Endothelial cell of umbilical vein (primary cell): ENCODE measurements around the gene GBF1. TPM values are rescaled to one million over a fixed set of nuclear protein-coding genes. Genes with fewer than 3 reads are reported as not detected.

Source experiments
- BruUV-seq: library from RNA; stranded (reverse); fragments of 400-500 nt; replicated peaks from 2 replicates; lab custom pipeline; 2021; lab: Mats Ljungman, UMichigan
- CTCF ChIA-PET: fragments of 300-600, 350-600 bp; sonication (Branson Sonifier 250); formaldehyde crosslinking; loops from one replicate; lab custom pipeline; 2021; ENCODE audit warnings: antibody characterized with exemption, inconsistent platforms; lab: Charles Lee
- POLR2A ChIA-PET: fragments of 300-600, 350-600 bp; sonication (Branson Sonifier 250); formaldehyde crosslinking; loops from one replicate; lab custom pipeline; 2021; ENCODE audit warnings: antibody characterized with exemption, inconsistent platforms; lab: Charles Lee
- DNase-seq: peaks from one replicate; pipeline ENCODE4 v3.0.0-alpha.2; 2011; ENCODE audit warnings: low read depth, low spot score
- FAIRE-seq: peaks from 2 replicates; lab custom pipeline; 2011; peaks lifted over from hg19 to GRCh38; lab: Jason Lieb, UNC
- H2AFZ ChIP-seq: 2 replicates; pipeline ENCODE4 v1.6.0; 2012; ENCODE audit warnings: low read depth, low read length, control low read depth, inconsistent platforms
- H3K27ac ChIP-seq: 2 replicates; pipeline ENCODE4 v1.5.1; 2011; ENCODE audit warnings: low read depth, mild to moderate bottlenecking, control low read depth, low read length, moderate library complexity; ENCODE audit not compliant: insufficient read depth
- H3K27me3 ChIP-seq, 2 experiments: 2 replicates each; pipeline versions ENCODE4 v1.6.0 to v1.6.1; 2011; ENCODE audit warnings: low read length in 2 of 2, mixed read lengths in 1 of 2; ENCODE audit not compliant: control insufficient read depth in 2 of 2, insufficient read depth in 2 of 2
- H3K36me3 ChIP-seq, 2 experiments: 2 replicates in 1 of 2; 3 replicates in 1 of 2; pipeline ENCODE4 v1.5.1; 2011; ENCODE audit warnings: low read length in 2 of 2, mild to moderate bottlenecking in 1 of 2, moderate library complexity in 1 of 2; ENCODE audit not compliant: control insufficient read depth in 2 of 2, insufficient read depth in 2 of 2; ENCODE audit errors: extremely low read depth in 1 of 2
- H3K4me1 ChIP-seq: 3 replicates; pipeline ENCODE4 v1.5.1; 2011; ENCODE audit warnings: mild to moderate bottlenecking, low read length; ENCODE audit not compliant: control insufficient read depth, insufficient read depth; ENCODE audit errors: extremely low read depth
- H3K4me2 ChIP-seq: 2 replicates; pipeline ENCODE4 v1.6.1; 2011; ENCODE audit warnings: low read length, control low read depth, mixed read lengths; ENCODE audit not compliant: insufficient read depth
- H3K4me3 ChIP-seq, 3 experiments: fragments of 200-600 bp in 1 of 3; sonication (generic), shearing (Covaris generic) in 1 of 3; replicated peaks in 1 of 3; 2 replicates each; pipeline ENCODE4 v1.5.1; 2011 to 2016; ENCODE audit warnings: control low read depth in 3 of 3, low read length in 3 of 3, mild to moderate bottlenecking in 2 of 3, inconsistent platforms in 1 of 3, low read depth in 1 of 3, moderate library complexity in 1 of 3; ENCODE audit not compliant: insufficient read depth in 1 of 3
- H3K79me2 ChIP-seq: 2 replicates; pipeline ENCODE4 v1.6.0; 2012; ENCODE audit warnings: low read length, inconsistent platforms; ENCODE audit not compliant: control insufficient read depth, insufficient read depth
- H3K9ac ChIP-seq: replicated peaks from 2 replicates; pipeline ENCODE3; 2011; ENCODE audit warnings: low read length, control low read depth; ENCODE audit not compliant: insufficient read depth; ENCODE audit errors: extremely low read depth
- H3K9me1 ChIP-seq: replicated peaks from 3 replicates; pipeline ENCODE4 v1.6.0; 2011; ENCODE audit warnings: mild to moderate bottlenecking, low read length; ENCODE audit not compliant: control insufficient read depth, insufficient read depth; ENCODE audit errors: extremely low read depth
- H3K9me3 ChIP-seq: replicated peaks from 2 replicates; pipeline ENCODE4 v1.5.1; 2012; ENCODE audit warnings: low read length, inconsistent platforms; ENCODE audit not compliant: control insufficient read depth, insufficient read depth
- H4K20me1 ChIP-seq: replicated peaks from 2 replicates; pipeline ENCODE3; 2011; ENCODE audit warnings: mild to moderate bottlenecking, low read length; ENCODE audit not compliant: control insufficient read depth, insufficient read depth; ENCODE audit errors: extremely low read depth
- EZH2 ChIP-seq: IDR thresholded peaks from 2 replicates; pipeline ENCODE4 v1.6.1; 2012; ENCODE audit warnings: borderline replicate concordance, low read depth, mild to moderate bottlenecking, moderate library complexity, low read length, inconsistent platforms; ENCODE audit not compliant: severe bottlenecking
- FOS ChIP-seq: IDR thresholded peaks from 2 replicates; pipeline ENCODE4 v1.6.1; 2011; ENCODE audit warnings: mild to moderate bottlenecking, low read length, moderate library complexity, borderline replicate concordance; ENCODE audit not compliant: insufficient read depth
- GATA2 ChIP-seq: IDR thresholded peaks from 2 replicates; pipeline ENCODE4 v1.7.0; 2011; ENCODE audit warnings: low read depth, mild to moderate bottlenecking, moderate library complexity, mixed read lengths, low read length; ENCODE audit not compliant: insufficient read length, insufficient read depth
- JUN ChIP-seq: IDR thresholded peaks from 2 replicates; pipeline ENCODE4 v1.6.1; 2011; ENCODE audit warnings: borderline replicate concordance, low read depth; ENCODE audit not compliant: insufficient read length, insufficient read depth
- MYC ChIP-seq: IDR thresholded peaks from one replicate; pipeline ENCODE4 v1.6.1; 2011; ENCODE audit warnings: mild to moderate bottlenecking, low read depth, low read length
- POLR2A ChIP-seq: IDR thresholded peaks from 2 replicates; pipeline ENCODE4 v1.6.1; 2012; ENCODE audit warnings: low read depth, mild to moderate bottlenecking, control low read depth, low read length
- POLR2AphosphoS5 ChIP-seq: IDR thresholded peaks from 2 replicates; pipeline ENCODE4 v1.6.1; 2012; ENCODE audit warnings: low read depth, mild to moderate bottlenecking, control low read depth, low read length, moderate library complexity; ENCODE audit not compliant: insufficient read depth
- dilution Hi-C: fragments of 300-500 bp; cut with MboI; formaldehyde crosslinking; loops from one replicate; pipeline ENCODE4 v1.15.0; 2019; ENCODE audit warnings: low sequenced_read_pairs; ENCODE audit not compliant: extremely low pct_ligation_motif_present
- intact Hi-C: fragments of 100-400 bp; cut with micrococcal nuclease; formaldehyde crosslinking; loops from one replicate; pipeline ENCODE4 v1.10.0; 2022
- polyA plus RNA-seq, 4 experiments: library from polyadenylated mRNA; depleted of rRNA in 3 of 4; stranded (reverse) in 3 of 4; unstranded in 1 of 4; fragments of >200 nt; gene quantifications; 2 replicates each; pipeline versions ENCODE4 v1.2.1 to v1.2.3, GENCODE V29; 2011 to 2012; ENCODE audit warnings: missing spikeins in 1 of 4
- total RNA-seq: library from RNA; stranded (reverse); gene quantifications from 2 replicates; pipeline ENCODE4 v1.2.3, GENCODE V29; 2021
- TF ChIP-seq, protein P1 (sequence below), 2 donors: IDR thresholded peaks; 1 replicate in 1 of 2; 2 replicates in 1 of 2; pipeline ENCODE4 v1.5.1; 2011; ENCODE audit warnings: low read length in 2 of 2, mild to moderate bottlenecking in 2 of 2, moderate library complexity in 2 of 2, control low read depth in 1 of 2, inconsistent platforms in 1 of 2, low read depth in 1 of 2; ENCODE audit not compliant: insufficient read depth in 1 of 2; ENCODE audit errors: extremely low read depth in 1 of 2
- TF ChIP-seq, protein P2 (sequence below): IDR thresholded peaks from 2 replicates; pipeline ENCODE4 v1.6.1; 2011; ENCODE audit not compliant: insufficient read depth, insufficient read length

Gene GBF1
- total and polyA plus RNA-seq, 2 donors (not counting 3 experiments of a cell fraction or from before 2014, with no cell fraction given), result 26.0 to 49.7 TPM

DNA sequence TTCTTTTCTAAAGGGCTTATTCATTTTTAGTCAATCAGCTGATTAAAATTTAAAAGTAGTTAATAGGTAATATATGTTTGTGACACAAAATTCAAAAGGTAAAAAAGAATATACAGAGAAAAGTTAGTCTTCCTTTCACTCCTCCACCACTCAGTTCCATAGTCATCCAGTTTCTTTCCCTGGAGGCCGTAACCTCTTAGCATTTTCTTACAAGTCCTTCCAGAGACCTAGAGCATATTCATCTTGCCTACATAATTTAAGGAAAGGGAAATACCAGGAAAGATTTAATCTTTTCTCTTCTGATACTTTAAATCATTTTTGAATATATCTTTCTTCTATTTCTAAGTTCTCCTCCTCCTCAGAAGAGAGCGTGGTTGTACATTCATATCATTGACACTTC, 10.1 kb downstream of the GBF1 start:
- H3K4me1 ChIP-seq, result no peaks in the 10 kb centered on the region
- H4K20me1 ChIP-seq, result no peaks in the 10 kb centered on the region
- H3K27me3 ChIP-seq, result no peaks in the 10 kb centered on the region
- DNase-seq, result no peak
- FAIRE-seq, result no peak
- peaks cover under 1 to 2% of the 10 kb centered on the region in 2 experiments for H3K36me3 ChIP-seq
- no peak overlapping the region for H3K9ac ChIP-seq
- TF ChIP-seq FOS, result no peak
- TF ChIP-seq GATA2, result no peak
- no peak for TF ChIP-seq EZH2
- no peak for TF ChIP-seq POLR2AphosphoS5
- TF ChIP-seq MYC, result no peak
- ChIA-PET POLR2A (no interaction called here), CTCF (interaction anchor here (0.7 to 2.2 kb wide), 4 partner anchors 11 to 47 kb away, joined by 3 to 5 read pairs (median 4); no protein-coding TSS in a partner anchor)
- intact Hi-C loops, result no loop called here
- H3K79me2 ChIP-seq, result peaks cover 73% of the 10 kb centered on the region
- dilution Hi-C loops, result no loop called here
- no TSS peak for BruUV-seq
- H3K4me2 ChIP-seq, result no peak overlapping the region
- H3K9me1 ChIP-seq, result no peaks in the 10 kb centered on the region
- H3K9me3 ChIP-seq, result no peaks in the 10 kb centered on the region
- no peak overlapping the region for H3K4me3 ChIP-seq
- H3K27ac ChIP-seq, result no peak overlapping the region
- no peak overlapping the region for H2AFZ ChIP-seq

DNA sequence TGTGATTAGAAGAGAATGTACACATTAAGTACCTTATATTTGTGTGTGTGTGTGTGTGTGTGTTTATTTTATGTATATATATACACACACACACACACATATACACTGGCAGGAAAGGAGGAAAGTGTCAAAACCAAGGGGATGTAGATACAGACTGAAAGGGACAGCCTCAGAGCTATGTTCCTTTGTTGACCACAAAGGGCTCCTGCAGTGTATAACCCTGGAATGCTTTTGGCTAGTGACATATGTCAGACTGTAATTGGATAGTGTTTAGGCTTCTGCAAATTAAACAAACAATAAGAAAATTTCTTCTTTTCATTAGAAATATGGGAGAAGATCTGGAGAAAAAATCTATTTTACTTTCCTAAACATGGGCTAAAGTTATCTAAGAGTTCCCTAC, 15.9 kb downstream of the GBF1 start:
- H3K9me1 ChIP-seq, result no peaks in the 10 kb centered on the region
- FAIRE-seq (no peak), DNase-seq (no peak)
- peaks cover 9% of the 10 kb centered on the region for H4K20me1 ChIP-seq
- no peak overlapping the region for H2AFZ ChIP-seq
- dilution Hi-C loops (no loop called here), intact Hi-C loops (no loop called here)
- H3K27ac ChIP-seq, result no peak overlapping the region
- H3K4me3 ChIP-seq, result no peak overlapping the region
- no TSS peak for BruUV-seq
- peaks cover 2% of the 10 kb centered on the region for H3K4me1 ChIP-seq
- ChIA-PET CTCF (interaction anchor here (0.9 to 1.5 kb wide), 2 partner anchors 8 to 12 kb away, joined by 4 to 5 read pairs; no protein-coding TSS in a partner anchor), POLR2A (no interaction called here)
- H3K79me2 ChIP-seq, result peaks cover 46% of the 10 kb centered on the region
- H3K9ac ChIP-seq, result no peak overlapping the region
- peaks cover 4 to 8% of the 10 kb centered on the region in 2 experiments for H3K36me3 ChIP-seq
- TF ChIP-seq POLR2A (no peak), GATA2 (no peak), EZH2 (no peak), JUN (no peak), POLR2AphosphoS5 (no peak), FOS (no peak), MYC (no peak)
- TF ChIP-seq, protein P1, sequence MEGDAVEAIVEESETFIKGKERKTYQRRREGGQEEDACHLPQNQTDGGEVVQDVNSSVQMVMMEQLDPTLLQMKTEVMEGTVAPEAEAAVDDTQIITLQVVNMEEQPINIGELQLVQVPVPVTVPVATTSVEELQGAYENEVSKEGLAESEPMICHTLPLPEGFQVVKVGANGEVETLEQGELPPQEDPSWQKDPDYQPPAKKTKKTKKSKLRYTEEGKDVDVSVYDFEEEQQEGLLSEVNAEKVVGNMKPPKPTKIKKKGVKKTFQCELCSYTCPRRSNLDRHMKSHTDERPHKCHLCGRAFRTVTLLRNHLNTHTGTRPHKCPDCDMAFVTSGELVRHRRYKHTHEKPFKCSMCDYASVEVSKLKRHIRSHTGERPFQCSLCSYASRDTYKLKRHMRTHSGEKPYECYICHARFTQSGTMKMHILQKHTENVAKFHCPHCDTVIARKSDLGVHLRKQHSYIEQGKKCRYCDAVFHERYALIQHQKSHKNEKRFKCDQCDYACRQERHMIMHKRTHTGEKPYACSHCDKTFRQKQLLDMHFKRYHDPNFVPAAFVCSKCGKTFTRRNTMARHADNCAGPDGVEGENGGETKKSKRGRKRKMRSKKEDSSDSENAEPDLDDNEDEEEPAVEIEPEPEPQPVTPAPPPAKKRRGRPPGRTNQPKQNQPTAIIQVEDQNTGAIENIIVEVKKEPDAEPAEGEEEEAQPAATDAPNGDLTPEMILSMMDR (IDR thresholded peaks at IDR 0.05; ENCODE audit: extremely low read depth in 1 of 2, insufficient read depth in 1 of 2, low read depth in 1 of 2, low read length in 2 of 2), result no peak
- TF ChIP-seq, protein P2, sequence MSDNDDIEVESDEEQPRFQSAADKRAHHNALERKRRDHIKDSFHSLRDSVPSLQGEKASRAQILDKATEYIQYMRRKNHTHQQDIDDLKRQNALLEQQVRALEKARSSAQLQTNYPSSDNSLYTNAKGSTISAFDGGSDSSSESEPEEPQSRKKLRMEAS, result no peak
- H3K27me3 ChIP-seq, result no peaks in the 10 kb centered on the region
- H3K4me2 ChIP-seq, result no peak overlapping the region
- no peaks in the 10 kb centered on the region for H3K9me3 ChIP-seq
